Endothelial cell of hepatic sinusoid (primary cell): ENCODE results near the gene PEX26.
"Not testable (repeated sequence)": the region's sequence is repeated elsewhere in the genome, so short reads cannot be mapped to it uniquely, and the experiment has no call there.

ENCODE experiments used
- in situ Hi-C: cut with HindIII; loops from 2 replicates; pipeline ENCODE4 v1.10.0; 2017; ENCODE audit warnings: low sequenced_read_pairs

The PEX26 gene

DNA sequence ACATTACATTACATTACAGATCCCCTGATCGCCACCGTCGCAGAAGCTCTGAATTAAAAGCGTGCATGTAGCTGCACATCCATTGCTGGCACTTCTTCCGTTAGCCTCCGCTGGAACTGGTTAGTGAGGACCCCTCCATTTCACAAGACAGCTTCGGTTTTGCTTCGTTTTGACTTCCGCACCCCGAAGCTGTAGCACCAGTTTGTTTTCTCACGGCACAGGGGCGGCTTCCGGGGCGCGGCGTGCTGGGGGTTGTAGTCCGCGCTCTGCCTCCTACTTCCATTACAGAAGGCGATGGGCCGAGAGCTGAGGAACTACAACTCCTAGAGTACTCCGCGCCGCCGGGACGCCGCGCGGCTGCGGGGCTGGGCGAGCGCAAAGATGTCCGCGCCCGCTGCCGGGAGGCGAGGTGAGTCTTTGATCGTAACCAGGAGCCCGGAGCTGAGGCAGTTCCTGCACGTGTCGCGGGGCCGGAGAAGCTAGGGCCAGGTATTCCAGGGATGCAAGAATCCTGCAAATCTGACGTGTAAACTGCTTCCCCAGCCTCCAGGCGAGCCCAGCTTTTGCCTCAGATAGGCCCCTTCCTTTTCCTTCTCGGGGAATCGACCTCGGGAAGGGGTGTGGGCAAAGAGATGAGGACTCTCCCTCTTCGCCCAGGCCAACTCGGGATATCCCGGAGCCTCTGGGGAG, at the start of gene PEX26:
Gene PEX26, plus strand, starts transcription at position 352 of the 690 bp plus-strand sequence. CDS start 387 bp downstream, outside the sequence.
- in situ Hi-C loops: no loop called here

DNA sequence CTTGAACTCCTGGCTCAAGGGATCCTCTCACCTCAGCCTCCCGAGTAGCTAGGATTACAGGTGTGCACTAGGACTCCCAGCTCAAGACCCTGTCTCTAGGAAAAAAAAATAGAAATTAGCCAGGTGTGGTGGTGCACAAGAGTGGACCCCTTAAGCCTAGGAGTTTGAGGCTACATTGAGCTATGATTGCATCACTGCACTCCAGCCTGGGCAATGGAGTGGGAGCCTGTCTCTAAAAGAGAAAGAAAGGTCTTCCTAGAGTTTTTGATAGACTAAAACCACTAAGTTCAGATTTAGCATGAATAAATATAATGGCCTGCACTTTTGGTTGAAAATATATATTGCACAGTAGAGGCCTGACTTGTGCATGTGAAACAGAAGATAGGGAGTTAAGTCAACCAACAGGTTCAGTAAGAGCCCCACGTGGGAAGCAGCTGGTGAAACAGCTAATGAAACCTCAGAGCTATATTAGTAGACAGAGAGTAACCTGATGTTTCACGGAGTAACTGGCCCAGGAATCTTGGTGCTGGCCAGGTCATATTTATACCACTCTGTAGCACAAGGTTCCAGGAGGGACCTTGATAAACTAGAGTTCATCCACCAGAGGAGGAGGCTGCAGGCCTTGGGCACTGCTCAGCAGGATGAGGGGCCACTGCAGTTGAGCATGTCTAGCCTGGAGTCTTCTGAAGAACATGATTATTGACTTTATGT, 48.8 kb upstream of the PEX26 start:
- in situ Hi-C loops: no loop called here

DNA sequence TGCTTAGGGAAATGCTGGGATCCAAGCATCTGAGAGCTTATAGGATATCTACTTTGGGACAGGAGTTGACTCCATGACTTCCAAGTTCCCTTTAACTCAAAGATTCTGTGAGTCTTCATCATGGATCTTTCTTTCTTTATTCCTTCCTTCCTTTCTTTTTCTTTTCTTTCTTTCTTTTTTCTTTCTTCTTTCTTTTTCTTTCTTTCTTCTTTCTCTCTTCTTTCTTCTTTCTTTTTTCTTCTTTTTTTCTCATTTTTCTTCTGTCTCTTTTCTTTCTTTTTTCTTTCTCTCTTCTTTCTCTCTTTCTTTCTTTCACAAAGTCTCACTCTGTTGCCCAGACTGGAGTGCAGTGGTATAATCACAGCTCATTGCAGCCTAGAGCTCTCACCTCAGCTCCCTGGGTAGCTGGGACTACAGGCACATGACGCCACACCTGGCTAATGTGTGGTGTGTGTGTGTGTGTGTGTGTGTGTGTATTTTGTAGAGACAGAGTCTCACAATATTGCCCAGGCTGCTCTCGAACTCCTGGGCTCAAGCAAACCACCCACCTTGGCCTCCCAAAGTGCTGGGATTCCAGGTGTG, 48.0 kb upstream of the PEX26 start:
- in situ Hi-C loops: no loop called here

DNA sequence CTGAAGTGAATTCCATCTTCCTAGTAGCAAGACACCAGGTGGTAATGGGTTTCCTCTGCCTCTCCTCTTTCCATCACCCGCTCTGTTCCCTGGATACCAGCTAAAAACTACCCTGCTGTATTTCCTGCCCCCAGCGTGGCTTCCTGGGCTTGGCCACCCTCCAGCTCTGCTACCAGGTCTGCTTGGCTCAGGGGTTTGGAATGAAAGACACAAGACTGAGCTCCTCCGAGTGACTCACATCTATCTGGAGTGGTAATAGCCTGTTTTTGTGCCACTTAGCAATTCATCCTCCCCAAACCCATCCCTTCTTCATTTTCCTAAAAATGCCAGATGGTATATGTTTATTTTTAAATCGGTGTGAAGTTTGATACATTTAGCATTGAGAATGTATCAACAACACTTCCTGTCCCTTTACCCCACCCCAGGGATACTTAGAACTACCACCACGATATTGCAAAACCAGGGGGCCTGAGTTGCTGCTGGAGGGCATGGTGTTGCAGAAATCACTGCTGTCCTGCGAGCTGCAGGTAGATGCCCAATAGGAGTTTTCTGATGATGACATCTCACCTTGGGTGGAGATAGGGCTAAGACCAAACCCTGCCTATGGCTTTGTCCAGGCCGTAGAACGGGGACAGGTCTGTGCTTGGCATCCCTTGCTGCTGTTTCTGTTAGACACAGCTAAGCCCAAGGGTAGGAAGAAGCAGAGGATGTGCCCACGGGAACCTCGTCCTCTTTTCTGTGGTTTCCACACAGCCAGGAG, 45.9 kb upstream of the PEX26 start:
- in situ Hi-C loops: no loop called here

DNA sequence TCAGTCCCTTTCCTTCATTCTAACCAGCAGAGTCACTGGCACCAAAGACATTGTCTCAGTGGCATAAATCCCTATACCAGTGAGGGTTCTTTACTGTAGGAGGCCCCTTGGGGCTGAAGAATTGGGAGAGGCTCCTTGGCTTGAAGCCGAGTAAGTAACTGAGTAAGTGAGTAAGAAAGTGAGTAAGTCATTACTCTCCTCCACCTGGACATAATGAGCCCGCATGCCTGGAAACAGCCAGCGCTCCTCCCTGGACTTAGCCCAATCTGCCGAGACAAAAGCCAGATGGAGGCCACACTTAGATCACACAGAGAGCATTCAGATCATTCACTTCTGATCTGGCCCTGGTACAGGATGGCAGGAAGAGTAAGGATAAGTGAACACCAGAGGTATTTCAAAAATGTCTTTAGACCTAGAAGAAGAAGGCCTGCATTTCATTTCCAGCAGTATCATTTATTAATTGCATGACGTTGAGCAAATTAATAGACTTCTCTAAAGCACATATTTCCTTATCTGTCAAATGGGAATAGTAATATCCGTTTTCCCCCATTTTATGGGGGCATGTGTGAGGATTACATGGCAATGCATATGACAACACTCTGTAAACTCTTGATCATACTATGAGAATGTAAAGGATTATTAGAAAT, 45.2 kb upstream of the PEX26 start:
- in situ Hi-C loops: no loop called here

DNA sequence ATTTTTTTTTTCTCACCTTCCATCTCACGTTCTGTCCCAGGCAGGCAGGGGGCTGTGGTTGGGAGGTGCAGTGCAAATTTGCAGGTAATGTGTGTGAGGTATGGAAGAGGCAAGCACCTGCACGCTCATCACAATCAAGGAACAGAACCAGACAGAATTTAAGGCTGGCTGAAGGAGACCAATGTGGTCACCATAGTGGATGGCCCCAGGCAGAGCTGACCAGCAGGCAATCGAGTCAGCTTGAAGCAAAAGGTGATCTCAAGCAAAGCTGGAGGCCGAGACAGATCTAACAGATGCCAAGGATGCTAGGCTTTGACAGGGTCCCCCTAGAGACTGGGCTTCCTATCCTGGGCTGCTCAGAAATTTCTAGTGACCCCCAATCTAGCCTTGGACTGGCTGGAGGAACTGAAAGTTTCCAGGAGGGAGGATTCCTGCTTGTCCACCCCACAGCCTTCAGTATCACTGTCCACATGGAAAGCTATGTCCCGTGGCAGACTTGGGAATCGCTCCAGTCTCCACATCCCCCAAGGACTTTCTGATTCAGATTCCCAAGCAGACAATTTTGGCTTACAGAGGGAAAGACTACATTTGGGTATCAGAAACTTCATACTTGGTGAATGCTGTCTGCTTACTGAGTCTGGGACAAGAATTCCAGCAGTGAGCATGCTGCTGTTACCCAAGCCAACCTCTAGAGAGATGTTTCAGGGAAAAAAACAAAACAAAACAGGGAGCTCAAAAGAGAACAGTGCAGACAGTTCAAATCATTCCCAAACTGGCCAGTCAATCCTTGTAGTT, 44.4 kb upstream of the PEX26 start:
- in situ Hi-C loops: no loop called here

DNA sequence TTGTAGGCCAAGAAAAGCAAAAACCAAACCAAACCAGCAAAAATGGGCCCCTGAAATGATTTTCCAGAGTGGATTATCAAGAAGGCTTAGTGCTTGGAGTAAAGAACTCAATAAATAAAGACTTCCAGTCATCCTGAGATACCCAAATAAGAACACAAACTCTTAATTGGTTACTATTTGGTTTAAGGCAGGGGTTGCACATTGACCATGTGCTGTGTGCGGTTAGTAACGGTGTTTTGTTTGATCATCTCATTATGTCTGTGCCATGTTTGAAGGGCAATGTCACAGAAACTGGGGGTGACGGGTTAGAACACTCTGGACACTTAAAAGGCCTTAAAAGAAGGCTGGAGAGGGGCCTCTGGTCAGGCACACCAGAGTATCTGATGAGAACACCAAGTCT, 43.7 kb upstream of the PEX26 start:
- in situ Hi-C loops: no loop called here

DNA sequence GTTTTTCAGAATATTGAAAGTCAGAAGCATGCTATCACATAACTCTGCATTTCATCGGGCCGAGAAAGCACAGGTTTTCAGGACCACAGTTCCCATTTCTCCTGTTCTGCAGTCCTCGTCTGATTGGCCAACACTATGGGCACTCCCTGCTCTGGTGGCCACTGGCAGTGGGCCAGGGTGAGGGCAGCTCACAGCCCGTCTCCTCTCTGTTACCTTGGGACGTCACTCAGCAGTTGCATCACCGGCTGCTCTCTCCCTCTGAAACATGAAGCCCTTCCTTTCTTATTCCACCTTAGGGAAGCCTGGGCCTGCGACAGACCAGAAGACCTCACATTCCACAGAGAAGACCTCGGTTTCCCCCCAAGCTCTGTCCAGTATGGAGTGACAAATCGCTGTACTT, 42.0 kb upstream of the PEX26 start:
- in situ Hi-C loops: no loop called here

DNA sequence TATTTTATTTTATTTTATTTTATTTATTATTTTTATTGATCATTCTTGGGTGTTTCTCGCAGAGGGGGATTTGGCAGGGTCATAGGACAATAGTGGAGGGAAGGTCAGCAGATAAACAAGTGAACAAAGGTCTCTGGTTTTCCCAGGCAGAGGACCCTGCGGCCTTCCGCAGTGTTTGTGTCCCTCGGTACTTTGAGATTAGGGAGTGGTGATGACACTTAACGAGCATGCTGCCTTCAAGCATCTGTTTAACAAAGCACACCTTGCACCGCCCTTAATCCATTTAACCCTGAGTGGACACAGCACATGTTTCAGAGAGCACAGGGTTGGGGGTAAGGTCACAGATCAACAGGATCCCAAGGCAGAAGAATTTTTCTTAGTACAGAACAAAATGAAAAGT, 36.9 kb upstream of the PEX26 start:
- in situ Hi-C loops: loop anchor here (5.0 kb wide), 1 partner anchor 39 kb away; no protein-coding TSS in a partner anchor

DNA sequence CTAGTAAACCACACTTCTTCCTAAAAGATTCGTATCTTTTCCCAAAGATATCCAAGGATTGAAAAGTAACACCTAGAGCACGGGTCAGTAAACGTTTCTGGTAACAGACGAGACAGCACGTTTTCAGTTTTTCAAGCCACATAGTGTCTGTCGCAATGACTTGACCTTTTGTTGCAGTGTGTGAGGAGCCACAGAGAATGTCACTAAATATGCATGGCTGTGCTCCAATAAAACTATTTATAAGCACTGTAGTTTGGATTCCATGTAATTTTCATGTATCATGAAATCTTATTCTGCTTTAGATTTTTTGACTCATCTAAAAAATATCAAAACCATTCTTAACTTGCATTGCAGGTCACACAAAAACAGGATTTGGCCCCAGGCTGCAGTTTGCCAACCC, 35.1 kb upstream of the PEX26 start:
- in situ Hi-C loops: loop anchor here (5.0 kb wide), 1 partner anchor 40 kb away; no protein-coding TSS in a partner anchor

DNA sequence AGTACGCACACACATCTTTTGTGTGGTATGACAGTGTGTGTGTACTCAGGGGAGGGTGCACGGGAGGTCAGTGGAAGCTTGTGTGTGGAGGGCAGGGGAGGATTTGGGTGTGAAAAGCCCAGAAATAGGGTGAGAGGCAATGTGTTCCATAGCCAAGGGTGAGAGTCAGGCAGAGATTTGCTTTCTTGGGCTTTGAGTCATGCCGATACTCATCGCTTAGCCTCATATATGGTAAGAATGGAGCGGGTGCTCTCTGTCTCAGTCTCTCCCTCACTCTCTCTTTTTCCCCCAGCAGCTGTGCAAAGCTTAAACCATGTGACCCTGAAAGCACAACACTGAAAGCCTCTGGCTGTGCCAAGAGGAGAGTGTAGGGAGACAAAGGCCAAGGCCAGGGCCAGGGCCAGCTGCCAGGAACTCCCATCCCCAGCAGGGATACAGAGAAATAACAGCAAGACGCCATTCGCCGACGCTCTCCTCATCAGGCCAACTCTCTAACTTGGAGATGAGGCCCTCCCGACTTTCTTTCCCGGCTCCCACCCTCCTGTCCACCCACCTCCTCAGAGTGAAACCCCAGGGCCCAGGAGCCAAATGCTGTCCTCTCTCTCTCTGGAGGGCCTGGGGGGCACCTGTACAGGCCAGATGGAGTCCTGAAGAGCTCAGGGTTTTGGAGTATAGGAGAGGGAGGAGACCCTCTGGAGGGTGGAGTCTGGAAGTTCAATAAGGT, 33.1 kb upstream of the PEX26 start:
- in situ Hi-C loops: loop anchor here (5.0 kb wide), 1 partner anchor 42 kb away; no protein-coding TSS in a partner anchor

DNA sequence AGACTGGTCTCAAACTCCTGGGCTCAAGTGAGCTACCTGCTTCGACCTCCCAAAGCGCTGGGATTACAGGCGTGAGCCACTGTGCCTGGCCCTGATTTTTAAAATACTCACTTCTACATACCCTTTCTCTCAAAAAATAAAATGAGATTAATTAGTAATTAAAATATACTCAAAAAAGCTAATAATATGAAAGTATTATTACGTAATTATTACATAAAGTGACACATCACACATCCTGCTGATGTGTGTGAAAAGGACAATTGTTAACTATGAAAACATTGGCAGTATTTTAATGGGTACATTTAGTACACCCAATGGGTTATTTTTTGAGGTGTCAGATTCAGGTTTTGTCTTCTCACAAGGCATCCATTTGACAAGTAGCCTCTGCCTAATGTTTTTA, 32.0 kb upstream of the PEX26 start:
- in situ Hi-C loops: no loop called here

DNA sequence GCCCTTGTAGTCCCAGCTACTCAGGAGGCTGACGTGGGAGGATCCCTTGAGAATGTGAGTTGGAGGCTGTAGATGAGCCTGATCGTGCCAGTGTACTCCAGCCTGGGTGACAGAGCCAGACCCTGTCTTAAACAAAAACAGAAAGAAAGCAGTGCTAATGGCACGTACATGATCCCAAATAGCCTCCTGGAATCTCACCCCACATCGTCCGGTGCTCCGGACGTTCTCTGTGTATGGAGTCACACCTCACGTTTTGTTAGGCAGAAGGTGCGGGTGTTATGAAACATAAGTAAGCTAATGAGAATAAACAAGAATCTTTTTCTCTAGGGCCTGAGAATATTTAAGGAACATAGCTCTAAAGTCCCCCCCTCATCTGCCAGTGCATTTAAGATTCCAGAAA, 29.7 kb upstream of the PEX26 start:
- in situ Hi-C loops: no loop called here

DNA sequence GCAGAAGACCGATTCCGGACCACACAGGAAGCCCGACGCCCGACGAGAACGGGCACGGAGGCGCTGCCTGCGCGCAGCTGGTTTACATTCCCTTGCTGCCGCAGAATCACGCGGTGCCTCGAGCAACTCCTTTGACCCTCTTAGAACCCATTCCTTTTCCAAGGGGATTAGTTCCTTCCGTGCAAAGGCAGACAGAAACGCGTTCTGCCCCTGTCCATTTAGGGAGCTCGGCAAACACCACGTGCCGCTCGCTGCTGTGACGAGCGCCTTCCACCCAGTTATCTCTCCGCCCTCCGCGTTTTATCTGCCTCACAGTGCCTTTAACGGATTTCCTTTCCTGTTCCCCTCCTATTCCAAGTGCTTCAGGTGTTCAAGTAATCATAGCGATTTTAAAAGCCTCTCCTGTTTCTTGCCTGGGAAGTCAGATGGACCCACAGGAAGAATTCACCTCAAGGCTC, 29.3 kb upstream of the PEX26 start:
- in situ Hi-C loops: no loop called here

DNA sequence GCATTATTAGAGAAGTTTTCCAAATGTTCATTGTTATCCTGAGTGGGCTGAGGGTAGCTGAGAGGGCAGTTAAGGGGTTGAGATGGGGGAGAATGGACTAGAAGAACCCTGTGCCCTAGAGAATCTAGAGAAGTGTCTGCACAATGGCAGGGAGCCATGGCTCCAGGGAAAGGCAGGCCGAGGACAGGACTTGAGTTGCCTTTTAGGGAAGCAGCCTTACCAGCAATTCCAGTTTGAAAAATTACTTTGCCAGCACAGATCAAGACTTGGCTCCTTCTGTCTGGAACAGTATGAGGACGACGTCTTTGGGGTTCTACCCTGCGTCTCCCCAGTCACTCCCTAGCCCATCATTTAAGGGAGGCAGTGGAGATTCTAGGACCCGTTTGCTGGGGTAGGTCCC, 27.7 kb upstream of the PEX26 start:
- in situ Hi-C loops: no loop called here

DNA sequence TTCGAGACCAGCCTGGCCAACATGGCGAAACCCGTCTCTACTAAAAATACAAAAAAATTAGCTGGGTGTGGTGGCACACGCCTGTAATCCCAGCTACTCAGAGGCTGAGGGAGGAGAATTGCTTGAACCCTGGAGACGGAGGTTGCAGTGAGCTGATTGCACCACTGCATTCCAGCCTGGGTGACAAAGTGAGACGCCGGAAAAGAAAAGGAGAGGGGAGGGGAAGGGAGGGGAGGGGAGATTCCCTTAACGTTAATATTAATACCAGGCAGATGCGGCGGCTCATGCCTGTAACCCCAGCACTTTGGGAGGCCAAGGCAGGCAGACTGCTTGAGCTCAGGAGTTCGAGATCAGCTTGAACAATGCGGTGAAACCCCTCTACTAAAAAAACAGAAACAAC, 26.7 kb upstream of the PEX26 start:
- in situ Hi-C loops: not testable (repeated sequence)

DNA sequence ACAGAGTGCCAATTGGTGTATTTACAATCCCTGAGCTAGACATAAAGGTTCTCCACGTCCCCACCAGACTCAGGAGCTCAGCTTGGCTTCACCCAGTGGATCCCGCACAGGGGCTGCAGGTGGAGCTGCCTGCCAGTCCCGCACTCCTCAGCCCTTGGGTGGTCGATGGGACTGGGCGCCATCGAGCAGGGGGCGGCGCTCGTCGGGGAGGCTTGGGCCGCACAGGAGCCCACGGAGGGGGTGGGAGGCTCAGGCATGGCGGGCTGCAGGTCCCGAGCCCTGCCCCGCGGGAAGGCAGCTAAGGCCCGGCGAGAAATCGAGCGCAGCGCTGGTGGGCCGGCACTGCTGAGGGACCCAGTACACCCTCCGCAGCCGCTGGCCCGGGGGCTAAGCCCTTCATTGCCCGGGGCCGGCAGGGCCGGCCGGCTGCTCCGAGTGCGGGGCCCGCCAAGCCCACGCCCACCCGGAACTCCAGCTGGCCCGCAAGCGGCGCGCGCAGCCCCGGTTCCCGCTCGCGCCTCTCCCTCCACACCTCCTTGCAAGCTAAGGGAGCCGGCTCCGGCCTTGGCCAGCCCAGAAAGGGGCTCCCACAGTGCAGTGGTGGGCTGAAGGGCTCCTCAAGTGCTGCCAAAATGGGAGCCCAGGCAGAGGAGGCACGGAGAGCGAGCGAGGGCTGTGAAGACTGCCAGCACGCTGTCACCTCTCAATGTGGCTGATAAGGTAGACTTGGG, 24.4 kb upstream of the PEX26 start:
- in situ Hi-C loops: not testable (repeated sequence)

DNA sequence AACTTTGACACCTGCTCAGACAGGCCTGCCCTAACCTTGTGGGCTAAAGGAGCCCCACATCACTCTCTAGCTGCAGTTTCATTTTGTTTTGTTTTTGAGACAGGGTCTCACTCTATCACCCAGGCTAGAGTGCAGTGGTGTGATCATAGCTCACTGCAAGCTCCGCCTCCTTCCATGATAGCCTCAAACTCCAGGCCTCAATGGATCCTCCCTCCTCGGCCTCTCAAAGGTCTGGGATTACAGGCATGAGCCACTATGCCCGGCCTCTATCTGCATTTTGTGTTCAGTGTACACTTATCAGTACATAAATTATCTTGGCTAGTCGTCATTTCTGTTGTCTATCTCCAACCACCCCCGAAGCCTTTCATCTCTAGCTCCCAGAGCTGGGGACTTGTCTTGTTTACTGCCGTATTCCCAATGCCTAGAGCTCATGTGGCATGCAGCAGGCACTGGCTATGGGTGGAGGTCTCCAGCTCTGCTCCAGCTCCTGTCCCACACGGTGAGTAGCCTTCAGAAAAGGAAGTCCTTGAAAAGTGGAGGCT, 22.1 kb upstream of the PEX26 start:
- in situ Hi-C loops: no loop called here
